Epidermal melanocyte (primary cell): ENCODE data around the gene WAC.

Experiments used
- DNase-seq: peaks from one replicate; pipeline ENCODE4 v3.0.0; 2011; ENCODE audit warnings: low spot score; ENCODE audit not compliant: insufficient read length

Gene WAC

GRCh38 chr10:28530751-28531150 lies 2.2 kb upstream of the WAC start:
- DNase-seq: no peak

- no peak for DNase-seq
These were observed 257 bp downstream of the WAC start for GRCh38 chr10:28533186-28533564.

GRCh38 chr10:28533571-28534304 lies 820 bp downstream of the WAC start:
- no peak for DNase-seq

GRCh38 chr10:28535846-28536245 lies 2.9 kb downstream of the WAC start:
- no peak for DNase-seq

GRCh38 chr10:28538595-28538994 lies 5.7 kb downstream of the WAC start:
- no peak for DNase-seq

- DNase-seq: no peak
These were observed 7.2 kb downstream of the WAC start for GRCh38 chr10:28540145-28540544.

GRCh38 chr10:28541717-28542365 lies 8.9 kb downstream of the WAC start:
- DNase-seq: no peak

GRCh38 chr10:28542728-28543127 lies 9.8 kb downstream of the WAC start:
- no peak for DNase-seq

GRCh38 chr10:28544058-28544457 lies 11.1 kb downstream of the WAC start:
- no peak for DNase-seq

- no peak for DNase-seq
These were observed 13.2 kb downstream of the WAC start for GRCh38 chr10:28545967-28546644.

- DNase-seq: no peak
These were observed 16.0 kb downstream of the WAC start for GRCh38 chr10:28548781-28549498.

- no peak for DNase-seq
These were observed 18.2 kb downstream of the WAC start for GRCh38 chr10:28551086-28551485.

- DNase-seq: no peak
These were observed 19.9 kb downstream of the WAC start for GRCh38 chr10:28552775-28553174.

- DNase-seq: no peak
These were observed 21.1 kb downstream of the WAC start for GRCh38 chr10:28554009-28554408.

- no peak for DNase-seq
These were observed 22.0 kb downstream of the WAC start for GRCh38 chr10:28554952-28555351.

- DNase-seq: no peak
These were observed 22.4 kb downstream of the WAC start for GRCh38 chr10:28555358-28555757.

- DNase-seq: no peak
These were observed 23.2 kb downstream of the WAC start for GRCh38 chr10:28556142-28556541.

GRCh38 chr10:28558186-28558585 lies 25.3 kb downstream of the WAC start:
- DNase-seq: no peak

GRCh38 chr10:28558923-28559508 lies 26.1 kb downstream of the WAC start:
- DNase-seq: no peak

- no peak for DNase-seq
These were observed 26.7 kb downstream of the WAC start for GRCh38 chr10:28559618-28560017.

- DNase-seq: no peak
These were observed 27.7 kb downstream of the WAC start for GRCh38 chr10:28560617-28561016.

GRCh38 chr10:28561531-28561930 lies 28.6 kb downstream of the WAC start:
- no peak for DNase-seq
